NCI-H2171 (cell line): ENCODE results near the gene SELENOS.
A peak's percentile ranks its signal among the peaks of the same experiment; 100 is the strongest.

Experiments
- DNase-seq: peaks from one replicate; lab custom pipeline; 2025; lab: John Stamatoyannopoulos, UW

Gene SELENOS, protein sequence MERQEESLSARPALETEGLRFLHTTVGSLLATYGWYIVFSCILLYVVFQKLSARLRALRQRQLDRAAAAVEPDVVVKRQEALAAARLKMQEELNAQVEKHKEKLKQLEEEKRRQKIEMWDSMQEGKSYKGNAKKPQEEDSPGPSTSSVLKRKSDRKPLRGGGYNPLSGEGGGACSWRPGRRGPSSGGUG

DNA sequence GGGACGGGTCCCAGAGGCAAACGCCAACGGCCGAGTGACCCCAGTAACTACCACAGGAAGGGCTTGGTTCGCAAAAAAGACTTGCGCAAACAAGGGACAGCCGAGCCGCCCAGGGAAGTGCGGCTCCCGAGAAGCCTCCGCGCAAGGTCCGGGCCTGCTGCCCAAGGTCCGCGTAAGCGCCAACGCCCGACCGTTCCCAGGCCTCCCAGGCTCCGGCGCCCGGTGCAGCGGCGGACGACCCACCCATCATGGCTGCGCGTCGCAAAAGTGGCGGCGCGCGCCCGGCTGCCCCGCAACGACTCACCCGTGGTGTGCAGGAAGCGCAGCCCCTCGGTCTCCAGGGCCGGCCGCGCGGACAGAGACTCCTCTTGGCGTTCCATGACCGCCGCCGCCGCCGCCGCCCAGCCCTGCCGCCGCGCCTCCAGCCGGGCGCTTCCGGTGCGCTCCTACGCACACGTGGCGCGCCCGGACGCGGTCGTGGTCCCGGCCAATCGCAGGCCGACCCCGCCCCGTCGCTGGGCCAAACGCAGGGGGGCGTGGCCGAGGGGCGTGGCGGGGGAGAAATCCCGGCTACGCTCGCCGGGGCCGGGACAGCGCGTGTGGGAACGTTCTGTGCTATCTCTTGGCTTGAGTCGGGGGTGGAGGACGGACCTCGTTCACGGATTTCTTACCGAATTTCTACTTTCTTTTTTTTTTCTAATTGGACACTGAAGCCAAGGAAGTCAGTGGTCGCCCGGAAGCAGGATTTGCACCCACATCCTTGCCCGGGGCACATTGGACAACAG, at the start of gene SELENOS:
Gene SELENOS, minus strand, starts transcription at position 448 of the 785 bp plus-strand sequence. Its CDS starts 68 bp downstream, at position 380.
- DNase-seq, result peak; percentile 92

DNA sequence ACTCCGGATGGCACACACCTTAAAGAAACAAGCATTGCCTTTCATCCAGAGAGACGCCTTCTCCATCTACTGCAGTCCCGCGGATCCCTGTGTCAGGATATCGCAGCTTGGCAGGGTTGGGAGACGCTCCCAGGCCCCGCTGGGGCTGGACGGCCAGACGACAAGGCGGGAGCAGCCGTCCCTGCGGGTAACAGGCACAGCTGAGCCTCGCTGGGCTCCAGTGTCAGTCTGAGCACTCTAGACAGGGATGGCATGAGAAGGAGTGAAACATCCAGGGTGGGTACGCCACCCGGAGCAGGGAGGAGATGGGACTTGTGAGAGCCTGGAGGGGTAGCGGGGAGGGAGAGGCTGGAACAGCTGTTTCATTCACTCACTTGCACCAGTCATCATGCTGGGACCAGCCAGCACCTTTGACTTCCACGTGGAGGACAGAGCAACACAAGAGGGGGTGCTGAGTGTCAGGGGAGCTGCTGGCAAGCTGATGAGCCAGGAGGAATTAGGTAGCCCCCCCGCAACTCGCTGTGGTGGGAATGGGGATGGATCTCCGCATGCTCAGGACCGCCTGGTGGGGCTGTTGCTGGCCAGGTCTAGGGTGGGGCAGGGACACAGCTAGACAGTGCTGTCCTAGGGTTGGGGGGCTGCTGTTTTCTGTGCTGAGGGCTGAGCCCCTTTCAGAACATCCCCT, 49.3 kb upstream of the SELENOS start:
- no peak for DNase-seq

DNA sequence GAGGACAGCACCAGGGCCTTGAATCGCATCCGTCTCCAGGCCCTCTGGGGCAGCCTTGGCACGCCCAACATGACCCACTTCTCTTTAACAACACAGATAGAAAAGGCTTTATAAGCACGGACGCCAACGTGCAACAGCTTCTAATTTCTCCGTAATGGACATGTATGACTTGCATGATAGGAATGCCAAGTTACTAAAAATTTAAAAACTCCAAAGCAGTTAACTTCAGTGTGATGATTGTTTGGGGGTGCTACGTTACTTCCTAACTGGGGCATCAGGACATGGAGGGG, 48.7 kb upstream of the SELENOS start:
- DNase-seq, result no peak

DNA sequence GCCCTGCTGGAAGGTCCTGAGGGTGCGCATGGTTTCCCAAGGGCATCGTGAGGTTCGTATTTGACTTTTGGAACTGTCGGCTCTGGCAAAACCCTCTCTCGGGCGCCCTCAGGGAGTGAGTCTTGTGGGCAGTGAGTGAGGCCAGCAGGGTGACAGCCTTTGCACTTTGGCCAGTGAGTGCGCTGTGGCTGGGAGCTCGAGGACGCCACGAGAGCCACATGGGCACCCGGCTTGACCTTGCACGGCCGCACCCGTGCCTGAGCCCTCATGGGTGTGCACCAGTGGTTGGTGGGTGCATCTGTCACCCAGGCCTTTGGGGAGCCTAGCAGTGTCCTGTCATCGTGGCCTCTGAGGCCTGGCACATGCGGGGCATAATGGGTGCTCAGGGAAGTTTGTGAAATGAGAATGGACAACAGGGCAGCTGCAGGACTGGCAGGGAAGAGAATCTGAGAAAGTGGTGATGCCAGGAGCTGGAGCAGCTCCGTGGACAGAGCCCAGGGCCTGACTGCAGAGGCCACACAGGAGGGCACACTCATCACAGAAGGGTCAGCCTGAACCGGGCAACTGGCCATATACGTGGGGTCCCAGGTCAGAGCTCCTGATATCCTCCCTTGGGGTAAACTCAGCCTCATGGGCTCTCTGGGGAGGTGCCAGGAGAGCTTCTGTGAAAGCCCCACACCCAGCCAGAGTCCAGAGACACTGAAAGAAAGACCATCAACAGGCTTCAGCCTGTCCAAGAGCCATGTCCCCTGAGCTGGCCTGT, 48.2 kb upstream of the SELENOS start:
- DNase-seq, result no peak

DNA sequence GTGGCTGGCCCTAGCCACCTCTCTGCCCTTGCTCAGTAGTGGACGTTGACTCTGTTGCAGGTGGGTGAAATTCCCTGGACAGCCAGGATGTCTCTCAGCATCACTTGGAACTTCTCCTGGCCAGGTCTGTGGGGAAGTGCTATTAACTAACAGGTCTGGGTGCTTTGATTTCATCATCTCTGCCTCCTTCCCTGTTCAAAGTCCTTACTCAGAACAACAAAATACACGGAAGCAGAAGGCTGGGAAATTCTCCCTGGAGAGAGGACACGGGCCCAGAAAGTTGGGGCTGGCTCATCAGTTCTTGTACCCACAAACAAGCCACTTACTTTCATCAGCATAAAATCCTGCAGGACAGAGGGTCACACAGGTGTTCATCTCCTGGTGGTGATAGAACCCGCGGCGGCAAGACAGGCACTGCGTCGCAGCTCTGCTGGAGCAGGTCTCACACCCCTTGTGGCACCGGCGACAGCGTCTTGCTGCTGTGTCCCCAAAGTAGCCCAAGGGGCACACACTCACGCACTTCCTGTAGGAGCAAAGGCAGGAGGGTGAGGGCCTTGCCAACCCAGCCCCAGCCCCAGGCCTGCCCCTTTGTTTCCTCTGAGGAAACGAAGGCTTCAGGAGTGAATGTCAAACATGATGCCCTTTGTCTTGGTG, 47.4 kb upstream of the SELENOS start:
- DNase-seq, result no peak

DNA sequence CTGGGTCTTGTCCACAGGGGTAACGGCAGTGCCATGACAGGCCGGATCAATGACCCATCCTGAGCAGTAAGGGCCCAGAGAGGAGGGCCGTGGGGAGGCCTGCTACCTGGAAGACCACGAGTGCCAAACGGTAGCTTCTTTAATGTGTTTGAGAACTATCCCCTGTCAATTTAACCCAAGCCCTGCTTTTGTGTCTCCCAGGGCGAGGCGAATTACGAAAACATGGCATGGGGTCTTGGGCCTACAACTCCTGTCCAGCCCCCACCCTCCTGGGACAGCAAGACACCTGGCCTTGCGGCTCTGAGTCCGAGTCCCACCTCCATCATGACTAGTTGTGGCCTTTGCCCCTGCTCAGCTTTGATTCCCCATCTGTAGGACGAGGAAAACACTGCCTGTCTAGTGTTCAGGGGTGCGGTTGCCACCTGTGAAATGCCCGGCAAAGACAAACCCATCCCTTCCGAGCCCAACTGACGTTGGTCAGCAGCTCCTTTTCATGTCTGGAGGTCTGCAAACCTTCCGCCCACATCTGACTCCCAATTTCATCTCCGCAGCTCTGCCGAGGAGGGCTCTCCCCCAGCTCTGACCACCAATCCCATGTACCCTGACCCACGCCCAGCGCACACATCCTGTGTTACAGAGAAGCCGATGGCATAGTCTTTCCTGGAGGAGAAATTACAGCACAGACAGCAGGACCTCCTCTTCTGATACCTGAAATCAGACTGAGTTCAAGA, 46.7 kb upstream of the SELENOS start:
- DNase-seq, result no peak

DNA sequence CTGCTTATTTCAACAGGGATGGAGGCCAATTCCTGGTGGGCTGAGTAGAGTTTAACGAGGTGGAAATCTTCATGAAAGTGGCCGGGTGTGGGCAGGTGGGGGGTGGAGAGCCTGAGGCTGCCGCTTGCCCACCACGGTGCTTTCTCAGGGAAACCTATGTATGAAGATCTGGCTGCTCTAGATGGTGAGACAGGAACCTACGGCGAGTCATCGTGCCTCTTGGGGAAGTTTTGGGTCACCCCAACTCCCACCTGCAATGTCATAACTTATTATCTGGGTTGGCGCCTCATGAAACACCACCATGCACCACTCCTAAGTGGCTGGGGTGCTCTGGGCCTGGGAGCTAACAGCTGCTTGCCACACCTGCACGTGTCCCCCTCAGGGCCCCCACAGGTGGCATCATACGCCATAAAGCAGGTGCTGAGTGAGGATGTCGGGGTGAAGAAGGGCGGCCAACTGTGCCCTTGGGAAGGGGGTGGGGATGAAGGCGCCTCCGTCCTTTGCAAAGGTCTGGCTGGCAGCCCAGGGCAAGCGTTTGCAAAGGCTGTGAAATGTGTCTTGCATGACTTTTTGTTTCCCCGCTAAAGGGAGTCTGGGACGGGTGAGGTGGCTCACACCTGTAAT, 45.7 kb upstream of the SELENOS start:
- DNase-seq, result no peak

DNA sequence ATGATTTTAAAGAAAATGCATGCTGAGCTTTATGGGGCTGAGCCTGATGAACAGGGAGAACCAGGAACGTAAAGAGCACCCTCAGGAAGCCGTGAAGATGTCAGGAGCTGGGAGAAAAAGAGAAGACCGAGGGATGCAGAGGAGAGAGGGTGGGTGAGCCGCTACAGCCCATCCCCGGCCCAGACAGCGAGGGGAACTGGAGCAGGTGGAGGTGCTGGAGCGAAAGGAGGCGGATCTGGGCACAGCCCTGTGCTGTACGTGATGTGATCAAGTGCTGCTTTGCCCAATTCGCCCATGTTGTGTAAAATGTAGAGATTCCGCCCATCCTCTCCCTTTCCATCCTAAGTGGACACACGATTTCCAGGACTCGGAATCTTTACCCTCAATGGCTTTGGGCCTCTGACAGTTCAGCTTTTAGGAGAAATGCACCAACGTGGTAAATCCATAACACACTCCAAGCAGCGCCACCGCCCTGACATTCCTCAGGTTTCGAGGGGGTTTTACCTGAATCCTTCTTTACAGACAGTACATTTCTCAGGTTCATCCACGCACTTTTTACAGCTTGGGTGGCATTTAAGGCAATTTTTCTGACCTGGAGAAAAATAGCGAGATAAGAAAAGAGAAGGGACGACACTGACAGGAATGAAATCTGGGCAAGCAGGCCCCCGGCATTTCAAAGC, 44.9 kb upstream of the SELENOS start:
- DNase-seq, result no peak

DNA sequence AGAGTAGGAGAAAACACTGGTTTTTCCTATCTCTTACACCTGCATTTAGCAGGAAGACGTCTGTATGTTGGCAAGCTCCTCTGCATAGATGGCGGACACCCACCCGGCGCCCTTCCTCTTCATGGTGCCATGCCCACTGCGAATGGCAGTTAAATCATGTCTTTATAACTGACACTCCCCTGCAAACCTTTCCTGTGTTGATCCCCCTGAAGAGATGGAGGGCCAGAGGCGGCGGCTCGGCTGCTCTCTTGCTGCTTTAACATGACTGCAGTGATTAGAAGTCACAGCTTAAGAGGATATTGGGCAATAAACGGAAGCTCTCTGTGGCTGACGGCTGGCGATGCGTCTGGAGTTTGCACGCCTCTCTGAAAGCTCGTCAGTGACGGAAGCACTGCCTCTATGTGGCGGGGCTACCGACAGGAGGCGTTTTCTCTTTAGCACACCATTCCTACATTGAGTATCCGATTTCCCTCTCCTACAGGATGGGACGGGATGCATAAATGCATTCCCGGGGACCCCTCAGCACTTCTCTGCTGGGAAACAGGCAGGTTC, 43.3 kb upstream of the SELENOS start:
- no peak for DNase-seq

DNA sequence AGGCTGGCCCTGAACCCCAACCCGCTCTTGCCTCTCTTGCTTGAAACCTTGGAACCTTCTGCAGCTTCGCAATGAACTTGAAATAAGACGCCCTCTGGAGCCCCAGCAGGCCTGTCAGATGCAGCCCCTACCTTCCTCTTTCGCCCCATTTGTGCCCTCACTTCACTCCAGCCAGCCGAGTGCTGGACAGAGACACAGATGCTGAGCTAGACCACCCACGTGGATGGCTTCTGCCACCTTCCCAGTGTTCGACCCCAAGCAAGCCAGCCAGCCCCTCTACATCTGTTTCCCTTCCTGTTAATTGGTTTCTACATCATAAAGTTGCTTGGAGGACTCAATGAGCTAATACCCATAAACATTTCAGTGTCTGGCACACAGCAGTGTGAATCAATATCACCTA, 41.6 kb upstream of the SELENOS start:
- DNase-seq, result no peak

DNA sequence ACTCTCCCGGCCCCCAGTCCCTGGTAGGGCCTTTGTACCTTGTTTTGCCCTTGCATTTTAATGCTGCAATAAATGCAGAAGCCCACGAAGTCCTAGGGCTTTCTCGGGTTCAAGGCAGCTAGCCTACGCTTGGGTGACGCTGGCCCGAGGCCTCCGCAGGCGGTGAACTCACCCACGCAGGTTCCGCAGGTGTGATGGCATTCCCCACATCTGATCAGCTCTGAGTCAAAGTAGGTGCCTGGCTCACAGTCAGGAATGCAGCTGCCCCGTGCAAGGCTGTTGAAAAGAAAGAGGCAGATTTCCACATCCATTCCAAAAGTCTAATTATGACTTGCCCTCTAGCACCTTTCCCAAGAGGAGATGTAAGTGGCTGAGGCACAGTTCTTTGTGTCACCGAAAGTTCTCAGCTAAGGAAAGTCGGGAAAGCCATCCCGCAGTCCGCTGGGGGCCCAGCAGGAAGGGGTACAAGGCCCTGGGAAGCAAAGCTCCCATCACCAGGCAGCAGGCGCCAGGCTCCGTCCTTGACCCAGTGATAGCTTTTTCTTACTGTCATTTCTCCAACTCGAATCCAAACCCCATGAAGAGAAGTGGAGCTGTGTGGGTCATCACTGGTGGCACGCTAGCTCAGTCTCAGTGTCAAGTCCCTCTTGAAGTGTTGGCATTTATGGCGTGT, 41.0 kb upstream of the SELENOS start:
- DNase-seq, result no peak

DNA sequence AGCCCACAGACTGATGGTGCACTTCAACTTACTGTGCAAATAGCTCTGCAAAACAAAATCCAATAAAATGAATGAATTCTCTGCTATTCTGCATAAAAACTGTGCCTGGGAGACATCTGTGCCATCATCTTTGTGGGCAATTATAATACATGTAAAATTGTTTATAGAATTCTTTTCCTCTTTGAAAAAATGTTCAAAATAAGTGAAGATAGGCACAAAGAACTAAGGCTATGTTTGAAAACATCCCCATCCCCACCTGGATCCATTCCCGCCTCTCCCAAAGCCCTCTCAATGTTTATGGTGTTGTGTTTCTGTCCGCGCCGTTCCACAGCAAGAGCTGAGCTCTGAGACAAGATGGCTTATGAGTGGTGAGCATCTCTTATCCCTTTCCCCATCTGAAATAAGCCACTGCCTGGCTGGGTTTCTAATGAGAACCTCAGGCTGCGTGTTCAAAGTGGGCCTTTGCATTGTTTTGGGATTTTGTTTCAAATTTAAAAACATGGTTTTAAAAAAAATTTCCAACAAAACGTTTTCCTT, 40.1 kb upstream of the SELENOS start:
- no peak for DNase-seq

DNA sequence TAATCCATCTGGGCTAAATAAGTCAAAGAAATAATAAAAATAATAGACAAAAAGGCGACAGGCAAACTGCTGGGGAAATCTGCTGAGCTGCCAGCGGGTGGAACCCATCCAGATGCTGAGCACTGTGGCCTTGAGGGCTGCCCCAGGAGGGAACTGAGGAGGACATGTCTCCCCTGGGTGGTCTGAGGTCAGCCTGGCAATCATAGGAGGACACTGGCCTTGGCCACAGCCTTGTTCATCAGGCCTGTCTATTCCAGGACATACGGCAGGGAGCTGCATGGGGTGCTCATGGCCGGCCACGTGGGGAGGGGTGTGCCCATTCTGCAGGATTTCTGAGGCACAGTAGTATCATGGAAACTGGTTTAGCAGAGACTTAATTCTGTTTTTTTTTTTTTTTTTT, 39.2 kb upstream of the SELENOS start:
- no peak for DNase-seq

DNA sequence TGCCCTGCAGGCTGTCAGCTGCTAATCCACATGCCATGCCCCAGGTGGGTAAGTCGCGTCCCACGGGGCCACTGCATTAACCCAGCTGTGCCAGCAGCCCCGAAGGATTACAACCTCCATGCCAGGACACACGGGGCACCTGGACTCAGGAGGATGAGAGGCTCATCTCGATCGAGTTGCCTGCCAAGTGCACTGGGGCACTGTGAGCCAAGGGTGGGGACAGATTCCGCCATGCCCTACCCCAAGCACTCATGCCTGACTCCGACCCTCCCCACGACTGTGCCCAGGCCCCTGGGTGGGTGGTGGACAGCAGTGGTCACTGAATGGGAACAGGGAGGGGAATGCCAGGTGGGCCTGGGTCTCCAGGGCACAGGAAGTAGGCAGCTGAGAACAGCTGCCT, 38.5 kb upstream of the SELENOS start:
- no peak for DNase-seq

DNA sequence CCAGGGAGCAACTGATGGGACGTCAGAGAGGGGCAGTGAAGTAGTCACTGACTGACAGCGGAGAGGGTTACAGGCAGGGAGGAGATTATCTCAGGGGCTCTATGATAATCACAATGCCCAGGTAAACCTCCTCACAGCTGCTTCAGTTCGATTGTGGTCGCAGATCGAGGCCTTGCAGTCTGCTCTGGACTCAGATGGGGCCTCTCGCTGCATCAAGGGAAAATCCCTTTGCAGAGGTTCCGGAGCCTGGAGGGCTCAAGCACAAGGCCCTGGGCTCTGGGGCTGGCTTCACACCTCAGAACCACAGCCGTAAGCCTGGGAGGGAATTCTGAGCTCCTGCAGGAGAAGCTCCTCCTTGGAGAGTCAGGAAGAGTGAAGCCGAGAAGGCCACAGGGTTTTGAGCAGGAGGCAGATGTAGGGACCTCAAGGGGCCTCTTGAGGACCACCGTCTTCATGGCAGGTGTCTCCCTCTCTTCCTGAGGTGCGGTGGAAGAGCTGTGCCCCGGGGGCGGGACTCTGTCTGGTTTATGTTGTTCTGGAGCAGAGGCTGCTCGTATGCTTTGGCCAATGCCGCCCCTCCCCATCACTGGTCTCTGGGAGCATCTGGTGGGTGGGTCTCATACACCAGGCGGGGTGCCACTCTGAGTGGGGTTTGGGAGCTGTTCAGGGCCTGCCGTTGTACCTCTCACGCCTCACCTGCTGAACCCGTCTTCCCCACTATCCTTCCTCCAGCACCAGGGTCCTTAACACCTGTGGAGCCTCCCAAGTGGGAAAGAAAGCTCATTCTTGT, 37.2 kb upstream of the SELENOS start:
- no peak for DNase-seq

DNA sequence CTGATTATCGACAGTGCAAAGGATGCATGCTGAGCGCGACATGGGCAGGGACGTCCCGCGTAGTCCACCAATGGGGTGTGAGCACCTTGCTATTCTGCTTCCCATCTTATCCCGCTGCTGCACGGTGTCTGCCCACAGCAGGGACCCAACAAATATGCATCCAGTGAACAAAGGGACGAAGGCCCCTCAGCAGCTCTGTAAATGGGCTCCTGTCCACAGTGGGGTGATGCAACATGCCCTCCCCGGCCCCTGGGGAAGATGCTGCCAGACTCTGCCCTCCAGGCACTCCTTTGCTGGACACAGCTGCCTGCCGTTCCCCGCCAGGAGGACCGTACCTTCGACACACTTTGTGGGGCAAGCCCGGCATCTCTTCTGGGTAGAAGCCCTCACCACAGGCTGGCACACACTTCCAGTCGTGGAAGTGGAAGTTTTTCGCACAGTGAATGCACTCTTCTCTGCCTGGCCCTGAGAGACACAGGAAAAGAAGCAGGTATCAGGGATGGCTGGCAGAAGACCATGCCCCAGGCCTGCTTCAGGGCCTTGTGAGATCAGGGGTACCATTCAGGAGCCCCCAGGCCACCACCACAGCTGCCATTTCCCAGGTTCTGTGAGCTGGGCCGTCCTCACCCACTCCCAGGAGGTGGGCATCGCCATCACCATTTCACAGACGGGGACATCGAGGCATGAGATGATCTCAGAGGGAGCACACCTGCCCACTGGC, 35.9 kb upstream of the SELENOS start:
- no peak for DNase-seq

DNA sequence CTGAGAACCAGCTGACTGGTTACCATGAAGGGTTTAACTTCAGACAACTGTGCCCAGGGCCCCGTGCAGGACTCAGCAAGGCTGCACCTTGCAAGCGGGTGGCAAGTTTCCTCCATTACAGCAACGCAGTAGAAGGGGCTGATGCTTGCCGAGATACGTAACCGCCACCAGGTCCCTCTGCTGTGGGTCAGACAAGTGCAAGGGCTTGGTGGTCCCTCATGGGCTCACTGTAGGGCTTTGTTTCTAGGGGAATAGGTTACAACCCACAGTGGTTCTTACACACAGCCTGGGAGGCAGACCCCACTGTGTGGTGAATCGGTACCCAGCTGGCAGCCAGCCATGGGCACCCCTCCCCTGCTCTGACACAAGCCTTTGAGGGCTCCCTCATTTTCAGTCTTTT, 33.2 kb upstream of the SELENOS start:
- no peak for DNase-seq

DNA sequence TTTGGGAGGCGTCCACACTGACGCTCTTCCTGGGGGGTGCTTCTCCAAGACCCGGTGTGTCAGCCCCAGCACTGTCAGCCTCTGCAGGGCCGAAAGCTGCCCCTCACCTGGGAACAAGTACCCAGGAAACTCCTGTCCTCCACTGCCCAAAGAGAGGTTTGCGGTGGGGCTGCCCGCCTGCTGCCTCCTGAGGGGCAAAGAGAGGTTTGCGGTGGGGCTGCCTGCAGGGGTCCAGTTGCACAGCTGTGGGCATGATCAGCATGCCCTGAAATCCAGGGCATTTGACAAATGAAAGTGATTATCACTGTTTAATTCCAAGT, 32.8 kb upstream of the SELENOS start:
- DNase-seq, result no peak
